GM15510 (cell line): Measurements from ENCODE around the gene CHN2.

ENCODE experiments used
- POLR2A ChIP-seq: IDR thresholded peaks from 3 replicates; pipeline ENCODE4 v1.6.1; 2011; ENCODE audit warnings: borderline replicate concordance; ENCODE audit not compliant: insufficient read length; ENCODE audit errors: extremely low read depth

CHN2 gene

DNA sequence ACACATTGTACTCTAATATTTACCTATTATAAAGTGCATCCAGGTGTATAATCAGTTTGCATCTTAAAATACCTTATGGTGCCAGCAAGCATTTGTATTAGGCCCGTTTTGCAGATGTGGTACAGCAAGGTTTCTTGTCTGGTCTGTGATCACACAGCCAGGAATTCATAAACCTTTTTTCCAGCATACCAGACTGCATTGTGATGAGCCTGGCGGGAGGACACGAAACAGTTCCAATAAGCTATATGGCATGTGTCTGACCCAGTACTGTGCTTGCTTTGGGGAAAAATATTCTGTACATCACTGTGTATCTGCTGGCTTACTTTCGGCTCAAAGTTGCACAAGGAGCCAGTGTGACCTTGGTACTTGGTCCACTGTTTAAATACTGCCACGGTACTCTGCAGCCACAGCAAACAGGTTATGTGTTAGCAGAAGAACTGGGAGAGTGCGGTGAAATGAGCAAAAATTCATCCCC lies 36.3 kb downstream of the CHN2 start:
- TF ChIP-seq POLR2A: no peak

DNA sequence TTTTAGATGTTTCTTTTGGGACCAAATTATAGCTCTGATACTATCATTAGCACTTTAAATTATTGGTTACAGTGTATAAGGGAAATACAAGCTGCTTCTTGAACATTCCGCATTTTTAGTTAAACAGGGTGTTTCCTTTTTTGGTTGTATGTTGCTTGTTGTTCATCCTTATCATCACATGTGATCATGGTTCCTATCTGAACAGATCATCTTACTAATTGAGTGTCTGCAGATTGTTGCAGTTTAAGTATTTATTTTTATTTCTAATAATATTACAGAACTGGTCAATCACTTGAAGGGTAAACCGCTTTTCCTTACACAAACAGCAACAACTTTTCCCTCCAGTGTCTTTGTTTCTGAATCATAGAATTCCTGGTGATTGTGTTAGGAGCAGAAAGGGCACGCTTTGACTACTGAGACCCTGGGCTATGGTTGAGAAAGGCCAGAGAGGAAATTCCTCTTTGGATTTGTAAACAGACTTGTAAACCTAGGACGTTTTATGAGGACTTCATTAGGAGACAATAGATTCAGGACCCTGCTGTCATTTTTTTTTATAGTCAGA lies 37.2 kb downstream of the CHN2 start:
- TF ChIP-seq POLR2A: no peak

DNA sequence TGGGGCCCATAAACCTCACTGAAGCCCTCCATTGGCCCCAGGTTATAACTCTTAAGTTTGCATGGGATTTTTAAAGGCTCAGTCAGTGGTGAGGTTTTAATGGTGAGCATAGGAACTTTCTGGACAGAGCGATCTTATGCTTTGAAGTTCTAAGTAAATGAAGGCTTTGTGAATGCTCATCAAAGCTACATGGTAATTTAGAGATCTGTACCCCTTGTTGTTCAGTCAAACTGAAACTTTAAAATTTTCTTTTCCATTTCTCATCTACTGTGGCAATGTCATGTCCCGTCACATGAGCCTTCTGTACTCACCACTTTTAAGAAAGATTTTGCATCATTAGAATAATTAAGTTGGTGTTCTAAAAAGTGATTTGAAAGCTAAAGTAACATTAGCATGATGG lies 39.9 kb downstream of the CHN2 start:
- TF ChIP-seq POLR2A: no peak

DNA sequence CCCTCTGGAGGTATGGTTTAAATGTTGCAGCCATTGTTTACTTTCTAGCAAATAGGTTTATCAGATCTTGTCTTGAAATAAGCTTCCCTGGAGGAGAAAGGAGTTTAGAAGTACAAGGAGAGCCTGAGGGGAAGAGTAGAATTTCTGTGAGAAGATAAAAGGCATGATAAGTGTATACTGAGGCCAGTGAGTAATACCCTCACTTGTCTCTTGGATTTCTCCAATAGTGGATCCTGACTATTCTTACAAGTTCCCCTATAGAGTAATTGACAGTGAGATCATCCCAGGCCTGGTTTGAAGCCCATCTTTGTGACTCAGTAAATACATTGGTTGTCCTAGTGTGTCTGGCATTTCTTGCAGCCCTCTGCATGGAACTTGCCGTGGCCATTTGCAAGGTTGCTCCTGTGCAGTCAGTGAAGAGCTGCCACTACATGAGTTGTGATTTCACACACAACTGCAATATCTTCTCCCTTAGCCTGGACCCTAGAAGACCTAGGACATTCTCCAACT lies 41.6 kb downstream of the CHN2 start:
- TF ChIP-seq POLR2A: no peak

DNA sequence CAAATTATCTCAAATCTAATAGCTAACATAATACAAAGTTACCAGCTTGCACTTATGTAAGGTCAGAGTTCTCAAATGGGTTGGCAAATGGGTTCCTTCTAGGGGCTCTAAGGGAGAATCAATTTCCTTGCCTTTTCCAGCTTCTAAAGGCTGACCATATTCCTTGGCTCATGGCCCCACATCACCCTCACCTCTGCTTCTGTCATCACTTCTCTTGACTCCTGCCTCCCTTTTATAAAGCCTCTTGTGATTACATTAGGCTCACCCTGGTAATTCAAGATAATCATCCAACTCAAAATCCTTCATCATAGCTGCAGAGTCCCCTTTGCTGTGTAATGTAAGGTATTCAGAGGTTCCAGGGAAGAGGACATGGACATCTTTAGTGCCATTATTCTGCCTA lies 42.1 kb downstream of the CHN2 start:
- no peak for TF ChIP-seq POLR2A

DNA sequence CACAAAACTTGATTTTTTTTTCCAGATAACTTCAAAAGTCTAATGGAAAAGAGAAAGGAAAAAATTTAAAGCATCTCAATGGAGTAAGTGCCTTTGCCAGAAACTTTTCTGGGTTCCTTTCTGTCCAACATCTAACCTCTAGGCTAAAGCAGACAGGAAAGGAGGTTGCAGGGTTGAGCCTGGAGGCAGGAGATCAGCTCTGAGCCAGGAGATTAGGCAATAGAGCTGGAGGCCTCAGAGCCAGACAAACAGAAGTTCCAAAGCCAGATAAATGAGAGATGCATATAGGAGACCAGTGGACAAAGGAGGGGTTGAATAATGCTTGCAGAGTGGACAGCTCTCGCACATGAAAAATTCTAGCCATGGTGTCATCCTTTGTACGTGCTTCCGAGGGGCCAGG lies 42.9 kb downstream of the CHN2 start:
- TF ChIP-seq POLR2A: no peak

DNA sequence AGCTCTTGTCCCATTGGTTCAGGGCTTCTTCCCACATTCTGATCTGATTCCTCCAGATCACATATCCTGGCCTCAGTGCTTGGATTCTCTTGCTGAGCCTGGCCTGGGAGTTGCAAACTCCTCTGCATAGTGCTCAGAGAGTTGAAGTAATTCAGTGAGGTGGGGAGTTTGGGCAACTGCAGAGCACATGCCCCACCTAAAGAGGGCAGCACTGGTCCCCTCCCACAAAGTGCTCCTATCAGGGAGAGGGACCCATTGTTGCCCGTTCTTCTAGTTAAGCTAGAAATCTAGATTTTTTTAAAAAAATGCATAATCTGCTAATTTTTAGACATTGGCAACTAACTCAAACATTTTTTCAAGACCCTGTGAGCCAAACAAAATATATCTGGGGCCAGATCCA lies 45.1 kb downstream of the CHN2 start:
- no peak for TF ChIP-seq POLR2A

DNA sequence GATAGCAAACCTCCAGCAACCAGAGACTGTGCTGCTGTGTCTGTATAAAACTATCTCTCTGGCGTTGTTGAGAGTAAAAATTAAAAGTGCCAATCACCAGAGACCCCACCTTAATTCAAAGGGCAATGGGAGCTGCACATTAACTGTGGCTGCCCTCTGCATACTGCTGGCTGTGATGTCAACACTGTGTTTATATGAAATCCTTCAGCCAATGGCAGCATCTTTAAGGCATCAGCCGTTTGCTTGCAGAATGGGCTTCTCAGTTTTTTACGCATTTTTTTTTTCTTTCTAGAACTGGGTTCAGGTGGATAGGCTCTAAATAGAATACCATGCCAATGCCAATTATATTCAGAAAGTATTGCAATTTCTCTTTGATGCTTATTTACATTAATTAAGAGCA lies 47.7 kb downstream of the CHN2 start:
- no peak for TF ChIP-seq POLR2A

DNA sequence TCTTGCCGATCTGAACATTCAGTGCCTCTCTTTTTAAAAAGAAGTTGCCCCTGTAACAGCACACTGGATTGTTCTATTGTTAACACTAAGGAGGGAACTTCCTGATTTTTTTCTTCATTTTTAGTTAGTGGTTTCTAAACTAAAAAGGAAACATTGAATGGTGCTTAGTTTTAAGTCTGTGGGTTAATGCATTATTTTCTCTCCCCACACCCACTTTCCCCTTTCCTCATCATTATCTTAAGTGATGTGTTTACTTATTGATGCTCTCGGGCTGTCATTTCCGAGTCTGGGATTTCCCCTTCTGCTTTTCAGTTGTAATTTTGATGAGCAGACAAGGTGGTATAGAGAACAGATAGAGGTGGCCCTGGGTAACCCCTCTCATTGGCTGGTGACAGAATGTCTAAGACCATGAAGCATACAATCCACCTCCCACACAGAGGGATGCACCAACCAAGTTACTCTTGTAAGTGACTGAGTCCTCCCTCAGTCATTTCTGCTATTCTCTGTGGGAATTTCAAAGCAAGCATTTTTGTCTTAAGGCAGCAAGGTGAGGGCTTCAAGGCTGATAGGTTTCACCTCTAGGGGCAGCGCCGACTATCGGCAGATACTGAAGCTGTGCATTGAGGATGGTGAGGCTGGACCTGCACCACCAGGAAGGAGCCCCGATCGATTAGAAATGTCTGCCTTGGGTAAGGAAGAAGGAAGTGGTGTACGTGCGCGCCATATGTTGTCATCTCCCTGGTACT lies 49.5 kb downstream of the CHN2 start:
- no peak for TF ChIP-seq POLR2A

DNA sequence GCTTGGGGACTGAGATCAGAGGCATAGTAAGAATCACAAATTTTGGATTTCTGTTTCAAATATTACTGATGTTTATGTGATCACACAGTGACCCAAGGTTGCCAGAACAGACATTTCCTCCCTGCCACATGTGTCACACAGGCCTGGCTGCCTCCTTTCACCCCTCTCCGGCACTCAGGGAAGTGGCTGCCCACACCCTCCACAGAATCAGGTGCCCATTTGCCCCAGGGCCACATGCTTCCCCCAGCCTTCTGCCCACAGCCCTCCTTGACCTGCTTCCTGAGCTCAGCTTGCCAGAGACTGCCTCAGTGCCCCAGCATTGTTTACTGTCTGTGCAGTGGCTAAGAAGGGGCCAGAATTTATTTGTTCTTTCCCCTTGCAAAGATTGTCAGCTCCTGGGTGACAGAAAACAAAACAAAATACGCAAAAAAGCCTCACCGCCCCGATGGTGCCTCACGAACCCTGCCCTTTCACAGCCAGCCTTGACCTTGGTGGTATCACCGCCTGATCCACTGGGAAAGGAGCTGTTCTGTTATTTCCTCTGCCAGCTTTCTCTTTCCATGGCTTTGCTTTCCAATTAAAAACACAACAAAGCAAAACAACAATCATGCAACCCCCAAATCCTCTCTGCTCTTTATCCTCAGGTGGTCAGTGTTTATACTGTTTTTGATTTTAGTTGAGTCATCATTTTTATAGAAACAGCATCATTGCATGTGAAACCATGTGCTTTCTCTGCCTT lies 52.8 kb downstream of the CHN2 start:
- no peak for TF ChIP-seq POLR2A

DNA sequence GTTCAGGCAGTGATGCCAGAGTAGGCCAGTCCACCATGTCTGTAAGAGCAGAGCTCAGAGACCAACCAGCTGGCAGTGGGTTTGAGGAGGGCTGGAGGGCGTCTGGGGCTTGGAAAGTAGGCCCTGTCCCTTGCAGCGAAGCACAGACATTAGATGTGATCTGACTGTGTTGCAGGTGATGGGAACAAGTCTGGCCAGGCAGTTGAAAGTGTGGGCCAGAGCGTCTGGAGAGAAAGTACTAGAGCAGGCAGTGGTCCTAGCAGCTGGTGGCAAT lies 53.3 kb downstream of the CHN2 start:
- TF ChIP-seq POLR2A: no peak

DNA sequence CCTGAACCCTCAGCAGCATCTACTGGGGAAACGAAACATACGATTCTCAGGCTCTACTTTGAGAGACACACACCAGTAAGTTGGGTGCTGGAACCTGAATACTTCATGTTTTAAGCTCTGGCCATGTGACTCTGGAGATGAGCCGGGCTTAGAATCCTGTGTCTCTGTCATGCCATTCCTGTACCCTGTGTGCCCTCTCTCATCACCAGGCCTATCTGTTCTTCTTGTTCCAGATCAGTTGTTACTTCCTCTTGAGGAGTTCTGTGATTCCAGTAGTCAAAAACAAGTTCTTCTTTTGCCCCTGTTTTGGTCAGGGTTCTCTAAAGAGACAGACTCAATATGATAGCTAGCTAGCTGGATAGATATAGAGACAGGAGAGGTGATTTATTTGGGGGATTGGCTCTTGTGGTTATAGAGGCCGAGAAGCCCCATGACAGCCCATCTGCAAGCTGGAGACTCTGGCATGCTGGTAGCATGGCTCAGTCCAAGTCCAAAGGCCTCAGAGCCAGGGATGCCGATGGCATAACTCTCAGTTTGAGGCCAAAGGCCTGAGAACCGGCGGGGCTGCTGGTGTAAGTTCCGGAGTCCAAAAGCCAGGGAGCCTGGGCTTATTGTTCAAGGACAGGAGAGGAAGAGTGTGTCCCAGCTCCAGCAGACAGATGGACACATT lies 54.3 kb downstream of the CHN2 start:
- TF ChIP-seq POLR2A: no peak

DNA sequence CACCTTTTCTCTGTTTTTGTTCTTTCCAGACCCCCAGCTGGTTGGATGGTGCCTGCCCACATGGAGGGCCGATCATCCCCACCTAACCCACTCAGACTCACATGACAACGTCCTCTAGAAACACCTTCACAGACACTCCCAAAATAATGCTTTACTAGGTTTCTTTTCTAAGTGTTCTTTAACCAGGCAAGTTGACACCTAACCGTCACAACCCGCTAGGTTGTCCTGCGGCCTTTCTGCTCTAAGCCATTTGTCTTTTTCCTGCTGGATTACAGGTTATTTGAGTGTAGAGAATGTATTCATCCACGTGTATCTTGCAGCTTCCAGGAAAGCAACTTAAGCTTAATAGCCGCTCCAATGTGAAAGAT lies 54.8 kb downstream of the CHN2 start:
- no peak for TF ChIP-seq POLR2A

DNA sequence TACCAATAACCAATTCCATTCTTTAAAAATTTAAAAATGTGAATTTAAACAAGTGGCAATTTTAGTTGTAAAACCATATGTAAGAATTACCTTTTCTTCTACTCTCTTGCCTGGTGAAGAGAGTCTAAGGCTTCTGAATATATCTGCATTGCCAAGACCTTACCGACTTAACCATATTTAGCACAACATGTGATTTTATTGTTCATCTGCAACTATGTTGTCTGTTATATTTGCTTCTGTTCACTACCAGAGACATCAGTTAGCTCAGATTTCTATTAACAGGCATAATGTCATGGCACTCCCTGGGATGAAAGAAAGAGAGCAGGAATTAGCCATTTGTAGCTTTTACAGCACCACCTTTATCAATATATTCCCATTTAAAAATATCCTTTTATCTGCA lies 55.3 kb downstream of the CHN2 start:
- no peak for TF ChIP-seq POLR2A

DNA sequence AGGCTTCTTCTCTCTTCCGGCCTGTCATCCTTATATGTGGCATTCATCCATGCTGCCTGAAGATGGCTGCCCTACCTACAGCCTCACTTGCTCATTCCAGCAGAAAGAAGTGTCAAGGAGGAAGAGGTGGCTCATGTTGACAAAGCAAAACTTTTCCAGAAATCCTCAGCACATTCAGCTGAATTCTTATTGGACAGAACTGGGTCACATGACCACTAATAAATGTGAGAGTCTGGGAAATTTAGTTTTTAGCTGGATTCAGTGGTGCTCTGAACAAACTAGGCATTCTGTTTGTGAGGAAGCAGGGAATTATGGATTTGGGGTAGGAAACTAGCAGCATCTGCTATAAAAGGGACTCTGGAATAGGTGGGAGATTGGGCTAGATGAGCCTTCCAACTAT lies 58.6 kb downstream of the CHN2 start:
- TF ChIP-seq POLR2A: no peak
